ENCODE measurements around the gene TGFBR2.

- TF ChIP-seq CTCF (conservative IDR thresholded peaks at IDR 0.05; ENCODE audit: low read depth, low read length), result no peak
- no peak for TF ChIP-seq EZH2phosphoT487 (IDR thresholded peaks at IDR 0.05; ENCODE audit: borderline replicate concordance, low read length)
- TF ChIP-seq EZH2 (IDR thresholded peaks at IDR 0.05; ENCODE audit: low read length, unreplicated experiment), result no peak
Observed at GRCh38 chr3:30642849-30643361, 36.5 kb downstream of the TGFBR2 start.

Data from PC-3 (cell line).